Neural progenitor cell (in vitro differentiated cells): ENCODE results near the gene CLDN9. TPM values are rescaled to one million over a fixed set of nuclear protein-coding genes. Genes with fewer than 3 reads are reported as not detected.
A peak's percentile ranks its signal among the peaks of the same experiment; 100 is the strongest.

Experiments used
- DNase-seq: peaks from one replicate; pipeline ENCODE4 v3.0.0-alpha.2; 2016; ENCODE audit warnings: low spot score
- H2AFZ ChIP-seq: fragments of 200-600 bp; sonication (generic); replicated peaks from 2 replicates; pipeline ENCODE4 v1.6.1; 2016; ENCODE audit warnings: antibody characterized with exemption
- H3F3A ChIP-seq: fragments of 200-600 bp; sonication (generic); 2 replicates; pipeline ENCODE4 v1.6.1; 2016; ENCODE audit warnings: antibody characterized with exemption, low read depth
- H3K27ac ChIP-seq: fragments of 200-600 bp; sonication (generic); 2 replicates; pipeline ENCODE4 v1.5.1; 2016; ENCODE audit warnings: mild to moderate bottlenecking
- H3K27me3 ChIP-seq: fragments of 200-600 bp; sonication (generic); 2 replicates; pipeline ENCODE4 v1.6.1; 2016; ENCODE audit warnings: mild to moderate bottlenecking, moderate library complexity
- H3K36me3 ChIP-seq: fragments of 200-600 bp; sonication (generic); 2 replicates; pipeline ENCODE4 v1.5.1; 2016
- H3K4me1 ChIP-seq: fragments of 200-600 bp; sonication (generic); 2 replicates; pipeline ENCODE4 v1.6.1; 2016; ENCODE audit warnings: mixed run types
- H3K4me2 ChIP-seq: fragments of 200-600 bp; sonication (generic); 2 replicates; pipeline ENCODE4 v1.6.1; 2016
- H3K4me3 ChIP-seq: fragments of 200-600 bp; sonication (generic); 2 replicates; pipeline ENCODE4 v1.5.1; 2016
- H3K79me2 ChIP-seq: fragments of 200-600 bp; sonication (generic); 2 replicates; pipeline ENCODE4 v1.6.1; 2016; ENCODE audit warnings: low read depth
- H3K9ac ChIP-seq: fragments of 200-600 bp; sonication (generic); 2 replicates; pipeline ENCODE4 v1.6.1; 2016
- H3K9me3 ChIP-seq: fragments of 200-600 bp; sonication (generic); 2 replicates; pipeline ENCODE4 v1.5.1; 2016; ENCODE audit warnings: low read depth
- H4K20me1 ChIP-seq: fragments of 200-600 bp; sonication (generic); 2 replicates; pipeline ENCODE4 v1.6.1; 2016; ENCODE audit warnings: low read depth
- H3K27ac Mint-ChIP-seq: 3 replicates; pipeline ENCODE4 v1.8.0; 2021; ENCODE audit warnings: mixed read lengths
- H3K27me3 Mint-ChIP-seq: 2 replicates; pipeline ENCODE4 v1.8.0; 2022; ENCODE audit warnings: low read depth, mild to moderate bottlenecking, inconsistent platforms, moderate library complexity, mixed read lengths; ENCODE audit not compliant: insufficient read depth
- H3K36me3 Mint-ChIP-seq: 3 replicates; pipeline ENCODE4 v1.8.0; 2021; ENCODE audit warnings: mixed read lengths
- H3K4me1 Mint-ChIP-seq: 3 replicates; pipeline ENCODE4 v1.8.0; 2021; ENCODE audit warnings: mixed read lengths
- H3K4me3 Mint-ChIP-seq: 3 replicates; pipeline ENCODE4 v1.8.0; 2021; ENCODE audit warnings: mild to moderate bottlenecking, moderate library complexity, mixed read lengths
- H3K9me3 Mint-ChIP-seq: 3 replicates; pipeline ENCODE4 v1.8.0; 2020; ENCODE audit warnings: mixed read lengths
- EZH2 ChIP-seq: fragments of 200-600 bp; sonication (generic); IDR thresholded peaks from 2 replicates; pipeline ENCODE4 v1.6.1; 2017; ENCODE audit warnings: antibody characterized with exemption, mild to moderate bottlenecking, moderate library complexity
- EZH2phosphoT487 ChIP-seq: fragments of 200-600 bp; sonication (generic); IDR thresholded peaks from 2 replicates; pipeline ENCODE4 v1.6.1; 2017; ENCODE audit warnings: antibody characterized with exemption
- total RNA-seq: library from RNA; depleted of rRNA; stranded (reverse); fragments of >200 nt; gene quantifications from 2 replicates; pipeline ENCODE4 v1.2.3, GENCODE V29; 2015; ENCODE audit warnings: low replicate concordance
- TF ChIP-seq, protein P1 (sequence below): fragments of 200-600 bp; sonication (generic); IDR thresholded peaks from 2 replicates; pipeline ENCODE4 v1.5.1; 2017; ENCODE audit warnings: antibody characterized with exemption, mild to moderate bottlenecking

Gene CLDN9
- total RNA-seq, 1 donor from 2014 or later: not detected

DNA sequence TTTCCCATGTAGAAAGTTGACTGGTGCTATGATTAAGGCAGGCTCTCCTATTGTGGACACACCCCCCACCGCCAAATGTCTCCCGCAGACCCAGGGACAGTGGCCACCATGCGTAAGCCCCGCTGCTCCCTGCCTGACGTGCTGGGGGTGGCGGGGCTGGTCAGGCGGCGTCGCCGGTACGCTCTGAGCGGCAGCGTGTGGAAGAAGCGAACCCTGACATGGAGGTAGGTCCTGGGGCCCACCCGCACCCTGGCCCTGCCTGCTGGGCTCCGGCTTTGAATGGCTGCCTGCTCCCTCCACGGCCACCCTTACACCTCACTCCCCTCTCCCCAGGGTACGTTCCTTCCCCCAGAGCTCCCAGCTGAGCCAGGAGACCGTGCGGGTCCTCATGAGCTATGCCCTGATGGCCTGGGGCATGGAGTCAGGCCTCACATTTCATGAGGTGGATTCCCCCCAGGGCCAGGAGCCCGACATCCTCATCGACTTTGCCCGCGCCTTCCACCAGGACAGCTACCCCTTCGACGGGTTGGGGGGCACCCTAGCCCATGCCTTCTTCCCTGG lies 37.3 kb downstream of the CLDN9 start:
- Mint-ChIP-seq H3K4me1 (peaks cover 5% of the 10 kb centered on the region), H3K4me3 (no peak overlapping the region), H3K27ac (no peak overlapping the region), H3K9me3 (no peaks in the 10 kb centered on the region), H3K27me3 (peaks cover 34% of the 10 kb centered on the region), H3K36me3 (peaks cover 3% of the 10 kb centered on the region)
- no peak overlapping the region for H2AFZ ChIP-seq
- peaks cover 13% of the 10 kb centered on the region for H4K20me1 ChIP-seq
- H3K36me3 ChIP-seq: no peaks in the 10 kb centered on the region
- TF ChIP-seq EZH2phosphoT487 (no peak), EZH2 (no peak)
- TF ChIP-seq, protein P1, sequence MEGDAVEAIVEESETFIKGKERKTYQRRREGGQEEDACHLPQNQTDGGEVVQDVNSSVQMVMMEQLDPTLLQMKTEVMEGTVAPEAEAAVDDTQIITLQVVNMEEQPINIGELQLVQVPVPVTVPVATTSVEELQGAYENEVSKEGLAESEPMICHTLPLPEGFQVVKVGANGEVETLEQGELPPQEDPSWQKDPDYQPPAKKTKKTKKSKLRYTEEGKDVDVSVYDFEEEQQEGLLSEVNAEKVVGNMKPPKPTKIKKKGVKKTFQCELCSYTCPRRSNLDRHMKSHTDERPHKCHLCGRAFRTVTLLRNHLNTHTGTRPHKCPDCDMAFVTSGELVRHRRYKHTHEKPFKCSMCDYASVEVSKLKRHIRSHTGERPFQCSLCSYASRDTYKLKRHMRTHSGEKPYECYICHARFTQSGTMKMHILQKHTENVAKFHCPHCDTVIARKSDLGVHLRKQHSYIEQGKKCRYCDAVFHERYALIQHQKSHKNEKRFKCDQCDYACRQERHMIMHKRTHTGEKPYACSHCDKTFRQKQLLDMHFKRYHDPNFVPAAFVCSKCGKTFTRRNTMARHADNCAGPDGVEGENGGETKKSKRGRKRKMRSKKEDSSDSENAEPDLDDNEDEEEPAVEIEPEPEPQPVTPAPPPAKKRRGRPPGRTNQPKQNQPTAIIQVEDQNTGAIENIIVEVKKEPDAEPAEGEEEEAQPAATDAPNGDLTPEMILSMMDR: no peak
- no peak for DNase-seq
- H3K4me3 ChIP-seq: no peak overlapping the region
- H3K79me2 ChIP-seq: no peaks in the 10 kb centered on the region
- no peak overlapping the region for H3K27ac ChIP-seq
- peaks cover 63% of the 10 kb centered on the region for H3K27me3 ChIP-seq
- H3F3A ChIP-seq: peaks cover 20% of the 10 kb centered on the region
- H3K9ac ChIP-seq: no peak overlapping the region
- H3K4me2 ChIP-seq: no peak overlapping the region
- no peaks in the 10 kb centered on the region for H3K9me3 ChIP-seq
- no peaks in the 10 kb centered on the region for H3K4me1 ChIP-seq

DNA sequence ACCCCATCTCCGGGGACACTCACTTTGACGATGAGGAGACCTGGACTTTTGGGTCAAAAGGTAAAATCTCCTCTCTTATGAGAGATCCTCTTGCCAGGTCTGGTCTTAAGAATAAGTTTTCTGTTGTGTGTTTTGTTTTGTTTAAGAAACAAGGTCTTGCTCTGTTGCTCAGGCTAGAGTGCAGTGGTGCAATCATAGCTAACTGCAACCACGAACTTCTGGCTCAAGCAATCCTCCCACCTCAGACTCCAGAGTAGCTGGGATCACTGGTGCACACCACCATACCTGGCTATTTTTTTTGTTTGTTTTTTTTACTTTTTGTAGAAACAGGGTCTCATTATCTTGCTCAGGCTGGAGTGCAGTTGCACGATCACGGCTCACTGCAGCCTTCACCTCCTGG lies 37.8 kb downstream of the CLDN9 start:
- Histone ChIP-seq H2AFZ (no peak overlapping the region), H3F3A (peaks cover 15% of the 10 kb centered on the region), H3K4me3 (no peak overlapping the region), H3K4me2 (no peak overlapping the region), H3K36me3 (no peaks in the 10 kb centered on the region), H3K9me3 (no peaks in the 10 kb centered on the region), H3K27me3 (peaks cover 58% of the 10 kb centered on the region), H3K27ac (no peak overlapping the region), H3K4me1 (no peaks in the 10 kb centered on the region), H3K9ac (no peak overlapping the region), H4K20me1 (peaks cover 13% of the 10 kb centered on the region), H3K79me2 (no peaks in the 10 kb centered on the region)
- no peaks in the 10 kb centered on the region for H3K9me3 Mint-ChIP-seq
- peaks cover 5% of the 10 kb centered on the region for H3K36me3 Mint-ChIP-seq
- TF ChIP-seq EZH2phosphoT487 (no peak), EZH2 (no peak)
- TF ChIP-seq, protein P1: no peak
- H3K27ac Mint-ChIP-seq: no peak overlapping the region
- DNase-seq: no peak
- H3K4me1 Mint-ChIP-seq: peaks cover 5% of the 10 kb centered on the region
- H3K27me3 Mint-ChIP-seq: peaks cover 29% of the 10 kb centered on the region
- no peak overlapping the region for H3K4me3 Mint-ChIP-seq

DNA sequence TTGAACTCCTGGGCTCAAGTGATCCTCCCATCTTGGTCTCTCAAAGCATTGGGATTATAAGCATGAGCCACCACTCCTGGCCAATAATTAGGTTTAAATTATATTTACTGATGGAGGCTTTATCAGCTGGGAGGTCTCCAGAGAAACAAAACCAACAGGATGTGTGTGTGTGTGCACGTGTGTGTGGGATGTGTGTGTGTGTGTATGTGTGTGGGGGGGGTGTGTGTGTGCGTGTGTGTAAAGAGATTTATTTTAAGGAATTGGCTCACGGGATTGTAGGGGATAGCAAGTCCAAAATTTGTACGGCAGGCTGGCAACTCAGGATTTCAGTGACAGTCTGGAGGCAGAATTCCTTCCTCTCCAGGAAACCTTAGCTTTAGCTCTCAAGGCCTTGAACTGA lies 38.3 kb downstream of the CLDN9 start:
- peaks cover 13% of the 10 kb centered on the region for H4K20me1 ChIP-seq
- TF ChIP-seq, protein P1: no peak
- TF ChIP-seq EZH2phosphoT487 (no peak), EZH2 (no peak)
- H3K4me1 ChIP-seq: no peaks in the 10 kb centered on the region
- Mint-ChIP-seq H3K9me3 (no peaks in the 10 kb centered on the region), H3K4me3 (peak overlapping the region; percentile 24), H3K27ac (no peak overlapping the region), H3K4me1 (peaks cover 5% of the 10 kb centered on the region), H3K27me3 (peaks cover 29% of the 10 kb centered on the region), H3K36me3 (peaks cover 5% of the 10 kb centered on the region)
- H3K27ac ChIP-seq: no peak overlapping the region
- H3K4me2 ChIP-seq: no peak overlapping the region
- H2AFZ ChIP-seq: no peak overlapping the region
- DNase-seq: no peak
- H3F3A ChIP-seq: peaks cover 12% of the 10 kb centered on the region
- H3K4me3 ChIP-seq: no peak overlapping the region
- H3K9ac ChIP-seq: no peak overlapping the region
- H3K27me3 ChIP-seq: peaks cover 53% of the 10 kb centered on the region
- H3K9me3 ChIP-seq: no peaks in the 10 kb centered on the region
- no peaks in the 10 kb centered on the region for H3K79me2 ChIP-seq
- no peaks in the 10 kb centered on the region for H3K36me3 ChIP-seq
